Endothelial cell of umbilical vein (primary cell): Measurements from ENCODE around the gene SELPLG.

Experiments
- CTCF ChIP-seq, 2 donors: IDR thresholded peaks; 1 replicate in 1 of 2; 2 replicates in 1 of 2; pipeline ENCODE4 v1.5.1; 2011; ENCODE audit warnings: low read length in 2 of 2, mild to moderate bottlenecking in 2 of 2, moderate library complexity in 2 of 2, control low read depth in 1 of 2, inconsistent platforms in 1 of 2, low read depth in 1 of 2; ENCODE audit not compliant: insufficient read depth in 1 of 2; ENCODE audit errors: extremely low read depth in 1 of 2
- POLR2A ChIP-seq: IDR thresholded peaks from 2 replicates; pipeline ENCODE4 v1.6.1; 2012; ENCODE audit warnings: low read depth, mild to moderate bottlenecking, control low read depth, low read length

DNA sequence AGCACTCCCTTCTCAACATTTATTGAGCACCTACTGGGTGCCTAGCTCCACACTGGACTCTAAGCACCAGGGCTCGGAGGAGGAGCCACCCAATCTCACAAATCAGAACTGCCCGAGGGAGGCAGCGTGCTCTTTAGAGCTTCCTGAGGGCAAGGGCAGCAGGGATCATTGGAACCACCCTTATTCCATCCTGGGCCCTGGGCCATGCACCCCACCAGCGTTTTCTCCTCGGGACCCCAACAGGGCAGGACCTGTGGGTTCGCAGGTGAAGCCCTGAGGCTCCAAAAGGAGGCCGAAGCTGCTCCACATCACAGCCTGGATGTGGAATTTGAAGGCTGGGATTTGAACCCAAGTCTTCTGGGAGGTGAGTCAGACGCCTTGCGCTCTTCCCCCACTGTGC is 51.2 kb downstream of the SELPLG start:
- TF ChIP-seq CTCF (IDR thresholded peaks at IDR 0.05; ENCODE audit: extremely low read depth in 1 of 2, insufficient read depth in 1 of 2, low read depth in 1 of 2, low read length in 2 of 2) (no peak), POLR2A (no peak)
